PC-3 (cell line): ENCODE results near the gene ACP6. TPM values are rescaled to one million over a fixed set of nuclear protein-coding genes. Genes with fewer than 3 reads are reported as not detected.

Experiments used
- ATAC-seq: fragments of 200-7000 bp; cut with Tn5 transposase; 2 replicates; pipeline ENCODE4 v1.9.1; 2020; ENCODE audit warnings: mild to moderate bottlenecking, moderate library complexity
- BruUV-seq: library from RNA; stranded (reverse); fragments of 400-500 nt; replicated peaks from 2 replicates; lab custom pipeline; 2021; lab: Mats Ljungman, UMichigan
- CTCF ChIA-PET: fragments of 300-600 bp; sonication (Branson Sonifier 250); formaldehyde crosslinking; loops from one replicate; lab custom pipeline; 2022; ENCODE audit warnings: antibody characterized with exemption; lab: Charles Lee
- POLR2A ChIA-PET: fragments of 300-600 bp; sonication (Branson Sonifier 250); formaldehyde crosslinking; loops from one replicate; lab custom pipeline; 2022; ENCODE audit warnings: antibody characterized with exemption; ENCODE audit not compliant: unreplicated experiment; lab: Charles Lee
- DNase-seq: peaks from one replicate; pipeline ENCODE4 v3.0.0-alpha.2; 2015
- H2AFZ ChIP-seq: fragments of 300-600 bp; sonication (generic); 2 replicates; pipeline ENCODE4 v1.6.0; 2016; ENCODE audit warnings: antibody characterized with exemption, low read length
- H3F3A ChIP-seq: fragments of 300-600 bp; sonication (generic); one replicate; pipeline ENCODE4 v1.6.0; 2017; ENCODE audit warnings: antibody characterized with exemption, low read length, control low read depth, mild to moderate bottlenecking; ENCODE audit not compliant: unreplicated experiment
- H3K27ac ChIP-seq: fragments of 300-600 bp; sonication (generic); 2 replicates; pipeline ENCODE4 v1.5.1; 2016; ENCODE audit warnings: mild to moderate bottlenecking, low read length
- H3K27me3 ChIP-seq: fragments of 300-600 bp; sonication (generic); 2 replicates; pipeline ENCODE4 v1.6.1; 2016; ENCODE audit warnings: low read length, mixed read lengths
- H3K36me3 ChIP-seq: fragments of 300-600 bp; sonication (generic); 2 replicates; pipeline ENCODE4 v1.6.1; 2016; ENCODE audit warnings: low read depth, mixed run types, low read length, mixed read lengths
- H3K4me1 ChIP-seq: fragments of 300-600 bp; sonication (generic); 2 replicates; pipeline ENCODE4 v1.5.1; 2016; ENCODE audit warnings: low read length; ENCODE audit not compliant: insufficient read depth
- H3K4me2 ChIP-seq: fragments of 300-600 bp; sonication (generic); 2 replicates; pipeline ENCODE4 v1.6.0; 2016; ENCODE audit warnings: low read length
- H3K4me3 ChIP-seq: fragments of 300-600 bp; sonication (generic); 2 replicates; pipeline ENCODE4 v1.5.1; 2016; ENCODE audit warnings: mild to moderate bottlenecking, low read length, mixed read lengths
- H3K79me2 ChIP-seq: fragments of 300-600 bp; sonication (generic); 2 replicates; pipeline ENCODE4 v1.6.1; 2017; ENCODE audit warnings: low read length, mixed read lengths
- H3K9ac ChIP-seq: fragments of 300-600 bp; sonication (generic); 2 replicates; pipeline ENCODE4 v1.6.0; 2016; ENCODE audit warnings: mild to moderate bottlenecking, low read length
- H3K9me2 ChIP-seq: fragments of 300-600 bp; sonication (generic); replicated peaks from 2 replicates; pipeline ENCODE4 v1.6.1; 2016; ENCODE audit warnings: mixed run types, low read length, mixed read lengths
- H3K9me3 ChIP-seq: fragments of 300-600 bp; sonication (generic); 2 replicates; pipeline ENCODE4 v1.6.1; 2016; ENCODE audit warnings: low read length, mixed read lengths
- H4K20me1 ChIP-seq: fragments of 300-600 bp; sonication (generic); 2 replicates; pipeline ENCODE4 v1.6.1; 2016; ENCODE audit warnings: low read length, mixed read lengths
- EZH2 ChIP-seq: fragments of 300-600 bp; sonication (generic); IDR thresholded peaks from one replicate; pipeline ENCODE4 v1.6.1; 2017; ENCODE audit warnings: antibody characterized with exemption, mild to moderate bottlenecking, low read length; ENCODE audit not compliant: unreplicated experiment
- EZH2phosphoT487 ChIP-seq: fragments of 300-600 bp; sonication (generic); IDR thresholded peaks from 2 replicates; pipeline ENCODE4 v1.6.1; 2018; ENCODE audit warnings: mild to moderate bottlenecking, antibody characterized with exemption, low read length, borderline replicate concordance
- intact Hi-C: fragments of 100-400 bp; cut with micrococcal nuclease; formaldehyde crosslinking; loops from 2 replicates; pipeline ENCODE4 v1.9.0; 2023
- total RNA-seq: library from RNA; depleted of rRNA; stranded (reverse); fragments of >200 nt; gene quantifications from 2 replicates; pipeline ENCODE4 v1.2.3, GENCODE V29; 2014
- TF ChIP-seq, protein P1 (sequence below): fragments of 300-600 bp; sonication (generic); conservative IDR thresholded peaks from 2 replicates; pipeline ENCODE4 v1.5.1; 2017; ENCODE audit warnings: antibody characterized with exemption, low read depth, mild to moderate bottlenecking, low read length

The ACP6 gene
- total RNA-seq, 1 experiment from 2014 or later = 51.2 TPM

DNA sequence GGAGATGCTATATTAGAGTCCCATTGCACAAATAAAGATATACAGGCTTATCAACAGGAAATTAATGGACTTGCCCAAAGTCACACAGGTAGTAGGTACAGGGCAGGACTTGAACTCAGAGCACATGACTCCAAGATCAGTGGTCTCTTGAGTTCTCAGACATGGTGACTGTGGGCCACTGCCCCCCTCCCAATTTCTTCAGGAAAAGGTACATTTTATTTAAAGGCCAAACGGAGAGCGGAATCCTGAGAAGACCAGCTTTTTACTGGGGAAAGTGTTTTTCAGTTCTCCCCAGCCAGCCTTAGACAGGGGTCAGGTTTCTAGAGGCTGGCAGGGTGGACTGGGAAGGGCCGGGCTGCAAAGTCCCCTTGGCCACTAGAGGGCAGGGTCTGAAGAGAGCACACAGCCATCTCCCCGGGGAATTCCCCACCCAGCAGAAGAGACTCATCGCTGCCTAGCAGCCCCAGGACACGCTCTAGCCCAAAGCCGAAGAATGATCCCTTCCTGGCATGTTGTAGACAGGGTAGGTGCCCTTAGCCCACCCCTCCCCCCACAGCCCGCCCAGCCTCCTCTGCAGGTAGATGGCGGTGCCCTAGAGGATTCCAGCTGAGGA is 29.7 kb downstream of the ACP6 start:
- H3K4me2 ChIP-seq = peak overlapping the region; percentile 27; the same call in 1 of the 2 replicates
- H3K9me3 ChIP-seq = no peaks in the 10 kb centered on the region
- no peaks in the 10 kb centered on the region for H3K9me2 ChIP-seq
- H3K4me1 ChIP-seq = peaks cover 15% of the 10 kb centered on the region; the same call in 1 of the 2 replicates
- TF ChIP-seq EZH2phosphoT487 = no peak
- TF ChIP-seq, protein P1, sequence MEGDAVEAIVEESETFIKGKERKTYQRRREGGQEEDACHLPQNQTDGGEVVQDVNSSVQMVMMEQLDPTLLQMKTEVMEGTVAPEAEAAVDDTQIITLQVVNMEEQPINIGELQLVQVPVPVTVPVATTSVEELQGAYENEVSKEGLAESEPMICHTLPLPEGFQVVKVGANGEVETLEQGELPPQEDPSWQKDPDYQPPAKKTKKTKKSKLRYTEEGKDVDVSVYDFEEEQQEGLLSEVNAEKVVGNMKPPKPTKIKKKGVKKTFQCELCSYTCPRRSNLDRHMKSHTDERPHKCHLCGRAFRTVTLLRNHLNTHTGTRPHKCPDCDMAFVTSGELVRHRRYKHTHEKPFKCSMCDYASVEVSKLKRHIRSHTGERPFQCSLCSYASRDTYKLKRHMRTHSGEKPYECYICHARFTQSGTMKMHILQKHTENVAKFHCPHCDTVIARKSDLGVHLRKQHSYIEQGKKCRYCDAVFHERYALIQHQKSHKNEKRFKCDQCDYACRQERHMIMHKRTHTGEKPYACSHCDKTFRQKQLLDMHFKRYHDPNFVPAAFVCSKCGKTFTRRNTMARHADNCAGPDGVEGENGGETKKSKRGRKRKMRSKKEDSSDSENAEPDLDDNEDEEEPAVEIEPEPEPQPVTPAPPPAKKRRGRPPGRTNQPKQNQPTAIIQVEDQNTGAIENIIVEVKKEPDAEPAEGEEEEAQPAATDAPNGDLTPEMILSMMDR = peak; percentile 96
- H3K9ac ChIP-seq = no peak overlapping the region
- H3K27ac ChIP-seq = no peak overlapping the region
- H3K4me3 ChIP-seq = no peak overlapping the region
- no peaks in the 10 kb centered on the region for H3K79me2 ChIP-seq
- ChIA-PET CTCF (interaction anchor here (0.6 kb wide), 1 partner anchor 211 kb away, joined by 14 read pairs; no protein-coding TSS in a partner anchor), POLR2A (no interaction called here)
- no peaks in the 10 kb centered on the region for H3K27me3 ChIP-seq
- H4K20me1 ChIP-seq = no peaks in the 10 kb centered on the region
- no peaks in the 10 kb centered on the region for H3F3A ChIP-seq
- BruUV-seq = no TSS peak
- H3K36me3 ChIP-seq = peaks cover 17% of the 10 kb centered on the region
- H2AFZ ChIP-seq = peak overlapping the region; percentile 50; the same call in 1 of the 2 replicates
- peak; percentile 92 for ATAC-seq
- intact Hi-C loops = loop anchor here (1.0 to 2.0 kb wide), 3 partner anchors 30 to 125 kb away; partner anchors contain the start of gene ACP6
- DNase-seq = peak; percentile 93

DNA sequence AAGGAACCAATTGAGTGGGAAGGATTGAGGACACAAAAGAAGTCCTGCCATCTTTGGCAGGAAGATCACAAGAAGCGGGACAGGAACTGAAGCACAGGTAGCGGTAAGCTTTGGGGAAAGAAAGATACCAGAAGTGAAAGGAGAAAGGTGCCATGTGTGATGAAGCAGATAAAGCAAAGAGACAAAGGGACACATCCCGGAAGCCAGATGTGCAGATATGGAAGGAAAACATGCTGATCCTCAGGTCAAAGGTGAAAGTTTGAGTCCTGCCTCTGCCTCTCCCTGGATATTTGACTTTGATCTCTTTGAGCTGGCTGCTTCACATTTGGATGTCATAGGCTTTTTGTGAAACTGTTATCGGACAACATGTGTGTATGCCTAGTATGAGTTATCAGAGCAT is 34.0 kb downstream of the ACP6 start:
- ChIA-PET POLR2A (no interaction called here), CTCF (no interaction called here)

More for the DNA sequence above, 34.0 kb downstream of the ACP6 start:
- Histone ChIP-seq H3K27ac (no peak overlapping the region), H3K9me3 (no peaks in the 10 kb centered on the region), H4K20me1 (no peaks in the 10 kb centered on the region), H2AFZ (no peak overlapping the region), H3K36me3 (no peaks in the 10 kb centered on the region; the same call in 1 of the 2 replicates), H3F3A (no peaks in the 10 kb centered on the region), H3K4me2 (no peak overlapping the region), H3K9me2 (no peaks in the 10 kb centered on the region), H3K27me3 (no peaks in the 10 kb centered on the region), H3K79me2 (no peaks in the 10 kb centered on the region), H3K4me1 (peaks cover 10% of the 10 kb centered on the region; the same call in 1 of the 2 replicates), H3K4me3 (no peak overlapping the region), H3K9ac (no peak overlapping the region)
- TF ChIP-seq EZH2phosphoT487 (no peak), EZH2 (no peak)
- TF ChIP-seq, protein P1 = no peak
- no TSS peak for BruUV-seq
- intact Hi-C loops = no loop called here
- DNase-seq = no peak
- ATAC-seq = no peak
